HCT116 (cell line): ENCODE data around the gene PRICKLE2.

Experiments
- EZH2 ChIP-seq: fragments of 200-600 bp; sonication (generic); IDR thresholded peaks from 2 replicates; pipeline ENCODE4 v1.6.1; 2017; ENCODE audit warnings: antibody characterized with exemption, mixed run types
- POLR2AphosphoS5 ChIP-seq: IDR thresholded peaks from 2 replicates; pipeline ENCODE4 v1.6.1; 2011; ENCODE audit warnings: mild to moderate bottlenecking, low read depth, low read length, moderate library complexity
- TCF7L2 ChIP-seq: IDR thresholded peaks from 2 replicates; pipeline ENCODE4 v1.7.0; 2011; ENCODE audit warnings: borderline replicate concordance, inconsistent platforms; ENCODE audit not compliant: insufficient read depth, insufficient read length; ENCODE audit errors: extremely low read depth
- TF ChIP-seq, protein P1 (sequence below), 3 experiments: fragments of 200-600 bp in 1 of 3; sonication (generic) in 1 of 3; IDR thresholded peaks in 2 of 3; conservative IDR thresholded peaks in 1 of 3; 2 replicates each; pipeline ENCODE4 v1.5.1; 2012 to 2017; ENCODE audit warnings: low read depth in 2 of 3, low read length in 2 of 3, antibody characterized with exemption in 1 of 3, borderline replicate concordance in 1 of 3, control low read depth in 1 of 3, mild to moderate bottlenecking in 1 of 3, mixed read lengths in 1 of 3, mixed run types in 1 of 3, moderate library complexity in 1 of 3; ENCODE audit not compliant: insufficient read depth in 1 of 3
- TF ChIP-seq, protein P2 (sequence below): IDR thresholded peaks from 2 replicates; pipeline ENCODE4 v1.6.1; 2012

DNA sequence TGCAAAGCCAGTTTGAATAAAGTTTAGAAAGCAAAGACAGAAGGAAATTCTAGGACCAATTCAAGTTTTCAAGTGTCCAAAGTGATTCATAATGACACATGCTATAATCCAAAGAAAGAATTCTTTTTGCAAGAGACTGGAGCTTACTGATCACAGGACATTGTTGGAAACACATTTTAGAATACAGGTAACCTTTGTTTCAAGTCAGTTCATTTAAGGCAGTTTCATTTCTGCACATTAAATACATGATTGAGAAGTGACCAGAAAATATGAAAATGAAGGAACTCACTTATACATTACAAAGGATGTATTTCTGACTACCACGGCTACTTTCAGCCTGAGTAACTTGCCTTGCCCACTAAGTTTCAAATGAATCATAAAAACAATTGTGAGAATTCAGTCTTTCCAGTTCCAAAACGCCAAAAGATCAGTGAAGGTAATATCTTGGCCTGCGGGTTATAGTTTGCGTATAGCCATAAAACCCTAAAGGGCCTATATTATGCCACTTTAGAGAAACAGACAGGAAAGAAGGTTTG lies 48.7 kb downstream of the PRICKLE2 start:
- TF ChIP-seq POLR2AphosphoS5 (no peak), TCF7L2 (no peak), EZH2 (no peak)
- TF ChIP-seq, protein P1, sequence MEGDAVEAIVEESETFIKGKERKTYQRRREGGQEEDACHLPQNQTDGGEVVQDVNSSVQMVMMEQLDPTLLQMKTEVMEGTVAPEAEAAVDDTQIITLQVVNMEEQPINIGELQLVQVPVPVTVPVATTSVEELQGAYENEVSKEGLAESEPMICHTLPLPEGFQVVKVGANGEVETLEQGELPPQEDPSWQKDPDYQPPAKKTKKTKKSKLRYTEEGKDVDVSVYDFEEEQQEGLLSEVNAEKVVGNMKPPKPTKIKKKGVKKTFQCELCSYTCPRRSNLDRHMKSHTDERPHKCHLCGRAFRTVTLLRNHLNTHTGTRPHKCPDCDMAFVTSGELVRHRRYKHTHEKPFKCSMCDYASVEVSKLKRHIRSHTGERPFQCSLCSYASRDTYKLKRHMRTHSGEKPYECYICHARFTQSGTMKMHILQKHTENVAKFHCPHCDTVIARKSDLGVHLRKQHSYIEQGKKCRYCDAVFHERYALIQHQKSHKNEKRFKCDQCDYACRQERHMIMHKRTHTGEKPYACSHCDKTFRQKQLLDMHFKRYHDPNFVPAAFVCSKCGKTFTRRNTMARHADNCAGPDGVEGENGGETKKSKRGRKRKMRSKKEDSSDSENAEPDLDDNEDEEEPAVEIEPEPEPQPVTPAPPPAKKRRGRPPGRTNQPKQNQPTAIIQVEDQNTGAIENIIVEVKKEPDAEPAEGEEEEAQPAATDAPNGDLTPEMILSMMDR (IDR thresholded peaks at IDR 0.05 in 2 of 3, conservative IDR thresholded peaks at IDR 0.05 in 1 of 3; ENCODE audit: borderline replicate concordance in 1 of 3, insufficient read depth in 1 of 3, low read depth in 2 of 3, low read length in 2 of 3): no peak
- TF ChIP-seq, protein P2, sequence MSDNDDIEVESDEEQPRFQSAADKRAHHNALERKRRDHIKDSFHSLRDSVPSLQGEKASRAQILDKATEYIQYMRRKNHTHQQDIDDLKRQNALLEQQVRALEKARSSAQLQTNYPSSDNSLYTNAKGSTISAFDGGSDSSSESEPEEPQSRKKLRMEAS: no peak
